WTC11 (cell line): ENCODE data around the gene ST13. TPM values are rescaled to one million over a fixed set of nuclear protein-coding genes. Genes with fewer than 3 reads are reported as not detected.

Experiments used
- ATAC-seq: fragments of 200-7000 bp; cut with Tn5 transposase; 2 replicates; pipeline ENCODE4 v1.10.0; 2021; ENCODE audit warnings: mild to moderate bottlenecking, moderate library complexity
- CTCF ChIA-PET: fragments of 300-600 bp; sonication (Branson Sonifier 250); formaldehyde crosslinking; loops from one replicate; lab custom pipeline; 2021; ENCODE audit warnings: antibody characterized with exemption; lab: Charles Lee
- POLR2A ChIA-PET: fragments of 350-600 bp; sonication (Branson Sonifier 250); formaldehyde crosslinking; loops from one replicate; lab custom pipeline; 2021; ENCODE audit warnings: antibody characterized with exemption; lab: Charles Lee
- DNase-seq: peaks from one replicate; pipeline ENCODE4 v3.0.0; 2021; ENCODE audit warnings: low spot score
- H3K27ac Mint-ChIP-seq: 2 replicates; pipeline ENCODE4 v1.8.0; 2021; ENCODE audit warnings: mixed read lengths
- H3K27me3 Mint-ChIP-seq: 2 replicates; pipeline ENCODE4 v1.8.0; 2021; ENCODE audit warnings: low read depth, mild to moderate bottlenecking, moderate library complexity, mixed read lengths
- H3K36me3 Mint-ChIP-seq: 2 replicates; pipeline ENCODE4 v1.8.0; 2021; ENCODE audit warnings: mixed read lengths
- H3K4me1 Mint-ChIP-seq: 2 replicates; pipeline ENCODE4 v1.8.0; 2022; ENCODE audit warnings: mixed read lengths
- H3K4me3 Mint-ChIP-seq: 2 replicates; pipeline ENCODE4 v1.8.0; 2021; ENCODE audit warnings: mild to moderate bottlenecking, moderate library complexity, mixed read lengths
- H3K9me3 Mint-ChIP-seq: 2 replicates; pipeline ENCODE4 v1.8.0; 2021; ENCODE audit warnings: mixed read lengths
- CREB1 ChIP-seq: sonication (generic); formaldehyde crosslinking; IDR thresholded peaks from 2 replicates; pipeline ENCODE4 v1.8.0; 2023; ENCODE audit warnings: mild to moderate bottlenecking, missing genetic modification reagents
- EMX1 ChIP-seq: fragments of 250-450 bp; sonication (Bioruptor Pico); IDR thresholded peaks from 2 replicates; pipeline ENCODE4 v1.8.0; 2021; ENCODE audit warnings: mild to moderate bottlenecking
- GRHL2 ChIP-seq: fragments of 250-450 bp; sonication (Bioruptor Pico); IDR thresholded peaks from 2 replicates; pipeline ENCODE4 v1.8.0; 2022; ENCODE audit warnings: mild to moderate bottlenecking, moderate library complexity; ENCODE audit not compliant: insufficient replicate concordance, severe bottlenecking
- GTF2I ChIP-seq: fragments of 250-450 bp; sonication (Bioruptor Pico); conservative IDR thresholded peaks from 2 replicates; pipeline ENCODE4 v1.4.0; 2021; ENCODE audit warnings: mild to moderate bottlenecking
- NFYB ChIP-seq: sonication (generic); formaldehyde crosslinking; conservative IDR thresholded peaks from 2 replicates; pipeline ENCODE4 v1.8.0; 2022; ENCODE audit warnings: low read depth, missing genetic modification reagents
- TCF7 ChIP-seq: sonication (generic); formaldehyde crosslinking; IDR thresholded peaks from 2 replicates; pipeline ENCODE4 v1.8.0; 2022; ENCODE audit warnings: mild to moderate bottlenecking, low read depth, missing genetic modification reagents, moderate library complexity
- TP53 ChIP-seq: sonication (generic); formaldehyde crosslinking; IDR thresholded peaks from 2 replicates; pipeline ENCODE4 v1.8.1; 2023; ENCODE audit warnings: mild to moderate bottlenecking, missing genetic modification reagents
- ZBTB21 ChIP-seq: sonication (generic); formaldehyde crosslinking; IDR thresholded peaks from 2 replicates; pipeline ENCODE4 v1.8.1; 2023; ENCODE audit warnings: mild to moderate bottlenecking, missing genetic modification reagents, borderline replicate concordance
- ZNF219 ChIP-seq: sonication (generic); formaldehyde crosslinking; IDR thresholded peaks from 2 replicates; pipeline ENCODE4 v1.8.0; 2023; ENCODE audit warnings: missing genetic modification reagents, mild to moderate bottlenecking, borderline replicate concordance
- ZNF416 ChIP-seq: fragments of 250-450 bp; sonication (Bioruptor Pico); IDR thresholded peaks from 2 replicates; pipeline ENCODE4 v1.9.0; 2021; ENCODE audit warnings: mild to moderate bottlenecking, inconsistent platforms
- total RNA-seq: library from RNA; stranded (reverse); gene quantifications from 3 replicates; pipeline ENCODE4 v1.2.3, GENCODE V29; 2021
- TF ChIP-seq, protein P1 (sequence below): sonication (generic); formaldehyde crosslinking; IDR thresholded peaks from 2 replicates; pipeline ENCODE4 v1.8.0; 2022; ENCODE audit warnings: mild to moderate bottlenecking, missing genetic modification reagents
- TF ChIP-seq, protein P2 (sequence below): sonication (generic); formaldehyde crosslinking; IDR thresholded peaks from 2 replicates; pipeline ENCODE4 v1.8.0; 2022; ENCODE audit warnings: mild to moderate bottlenecking, missing genetic modification reagents
- TF ChIP-seq, protein P3 (sequence below): sonication (generic); formaldehyde crosslinking; IDR thresholded peaks from 2 replicates; pipeline ENCODE4 v1.8.1; 2023; ENCODE audit warnings: mild to moderate bottlenecking, missing genetic modification reagents, borderline replicate concordance
- TF ChIP-seq, protein P4 (sequence below): fragments of 250-450 bp; sonication (Bioruptor Pico); conservative IDR thresholded peaks from 2 replicates; pipeline ENCODE4 v1.9.0; 2021; ENCODE audit warnings: mild to moderate bottlenecking
- TF ChIP-seq, protein P5 (sequence below): fragments of 200-600 bp; IDR thresholded peaks from 2 replicates; pipeline ENCODE4 v1.8.0; 2022; ENCODE audit warnings: antibody characterized with exemption
- TF ChIP-seq, protein P6 (sequence below): sonication (generic); formaldehyde crosslinking; IDR thresholded peaks from 2 replicates; pipeline ENCODE4 v1.8.0; 2022; ENCODE audit warnings: mild to moderate bottlenecking, missing genetic modification reagents
- TF ChIP-seq, protein P7 (sequence below): sonication (generic); formaldehyde crosslinking; IDR thresholded peaks from 2 replicates; pipeline ENCODE4 v1.8.1; 2023; ENCODE audit warnings: mild to moderate bottlenecking, moderate library complexity, missing genetic modification reagents
- TF ChIP-seq, protein P8 (sequence below): sonication (generic); formaldehyde crosslinking; IDR thresholded peaks from 2 replicates; pipeline ENCODE4 v1.8.1; 2023; ENCODE audit warnings: mild to moderate bottlenecking, missing genetic modification reagents, moderate library complexity

The ST13 gene
- total RNA-seq, 1 experiment from 2014 or later = 289 TPM

DNA sequence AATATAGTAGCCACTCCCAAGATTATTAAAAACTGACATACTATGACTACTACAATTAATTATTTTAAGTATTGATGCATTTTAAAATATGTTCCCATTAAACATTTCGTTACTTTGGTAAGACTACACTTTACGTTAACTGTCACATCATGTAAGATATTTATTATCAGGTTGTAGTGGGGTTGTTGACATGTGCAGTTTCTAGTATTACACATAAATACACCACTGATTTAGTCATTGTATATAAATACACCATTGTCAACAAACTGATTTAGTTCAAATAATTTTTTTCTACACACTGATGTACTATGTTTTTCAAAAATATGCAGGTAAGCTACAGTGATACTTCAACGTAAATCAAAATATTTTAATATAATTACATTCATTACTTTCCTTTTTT is 11.5 kb downstream of the ST13 start:
- CTCF ChIA-PET = no interaction called here
- H3K4me1 Mint-ChIP-seq = no peaks in the 10 kb centered on the region
- DNase-seq (no peak), ATAC-seq (no peak)
- H3K27me3 Mint-ChIP-seq = no peaks in the 10 kb centered on the region
- TF ChIP-seq, protein P1, sequence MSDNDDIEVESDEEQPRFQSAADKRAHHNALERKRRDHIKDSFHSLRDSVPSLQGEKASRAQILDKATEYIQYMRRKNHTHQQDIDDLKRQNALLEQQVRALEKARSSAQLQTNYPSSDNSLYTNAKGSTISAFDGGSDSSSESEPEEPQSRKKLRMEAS (CRISPR knock-in tag) = no peak
- TF ChIP-seq, protein P2, sequence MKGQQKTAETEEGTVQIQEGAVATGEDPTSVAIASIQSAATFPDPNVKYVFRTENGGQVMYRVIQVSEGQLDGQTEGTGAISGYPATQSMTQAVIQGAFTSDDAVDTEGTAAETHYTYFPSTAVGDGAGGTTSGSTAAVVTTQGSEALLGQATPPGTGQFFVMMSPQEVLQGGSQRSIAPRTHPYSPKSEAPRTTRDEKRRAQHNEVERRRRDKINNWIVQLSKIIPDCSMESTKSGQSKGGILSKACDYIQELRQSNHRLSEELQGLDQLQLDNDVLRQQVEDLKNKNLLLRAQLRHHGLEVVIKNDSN = no peak
- TF ChIP-seq NFYB (no peak), GRHL2 (CRISPR knock-in tag) (no peak), GTF2I (CRISPR knock-in tag) (no peak), TCF7 (CRISPR knock-in tag) (no peak), EMX1 (CRISPR knock-in tag) (no peak), TP53 (CRISPR knock-in tag) (no peak), ZBTB21 (no peak), ZNF416 (CRISPR knock-in tag) (no peak), ZNF219 (CRISPR knock-in tag) (no peak), CREB1 (no peak)
- TF ChIP-seq, protein P3, sequence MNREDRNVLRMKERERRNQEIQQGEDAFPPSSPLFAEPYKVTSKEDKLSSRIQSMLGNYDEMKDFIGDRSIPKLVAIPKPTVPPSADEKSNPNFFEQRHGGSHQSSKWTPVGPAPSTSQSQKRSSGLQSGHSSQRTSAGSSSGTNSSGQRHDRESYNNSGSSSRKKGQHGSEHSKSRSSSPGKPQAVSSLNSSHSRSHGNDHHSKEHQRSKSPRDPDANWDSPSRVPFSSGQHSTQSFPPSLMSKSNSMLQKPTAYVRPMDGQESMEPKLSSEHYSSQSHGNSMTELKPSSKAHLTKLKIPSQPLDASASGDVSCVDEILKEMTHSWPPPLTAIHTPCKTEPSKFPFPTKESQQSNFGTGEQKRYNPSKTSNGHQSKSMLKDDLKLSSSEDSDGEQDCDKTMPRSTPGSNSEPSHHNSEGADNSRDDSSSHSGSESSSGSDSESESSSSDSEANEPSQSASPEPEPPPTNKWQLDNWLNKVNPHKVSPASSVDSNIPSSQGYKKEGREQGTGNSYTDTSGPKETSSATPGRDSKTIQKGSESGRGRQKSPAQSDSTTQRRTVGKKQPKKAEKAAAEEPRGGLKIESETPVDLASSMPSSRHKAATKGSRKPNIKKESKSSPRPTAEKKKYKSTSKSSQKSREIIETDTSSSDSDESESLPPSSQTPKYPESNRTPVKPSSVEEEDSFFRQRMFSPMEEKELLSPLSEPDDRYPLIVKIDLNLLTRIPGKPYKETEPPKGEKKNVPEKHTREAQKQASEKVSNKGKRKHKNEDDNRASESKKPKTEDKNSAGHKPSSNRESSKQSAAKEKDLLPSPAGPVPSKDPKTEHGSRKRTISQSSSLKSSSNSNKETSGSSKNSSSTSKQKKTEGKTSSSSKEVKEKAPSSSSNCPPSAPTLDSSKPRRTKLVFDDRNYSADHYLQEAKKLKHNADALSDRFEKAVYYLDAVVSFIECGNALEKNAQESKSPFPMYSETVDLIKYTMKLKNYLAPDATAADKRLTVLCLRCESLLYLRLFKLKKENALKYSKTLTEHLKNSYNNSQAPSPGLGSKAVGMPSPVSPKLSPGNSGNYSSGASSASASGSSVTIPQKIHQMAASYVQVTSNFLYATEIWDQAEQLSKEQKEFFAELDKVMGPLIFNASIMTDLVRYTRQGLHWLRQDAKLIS (CRISPR knock-in tag) = no peak
- TF ChIP-seq, protein P4, sequence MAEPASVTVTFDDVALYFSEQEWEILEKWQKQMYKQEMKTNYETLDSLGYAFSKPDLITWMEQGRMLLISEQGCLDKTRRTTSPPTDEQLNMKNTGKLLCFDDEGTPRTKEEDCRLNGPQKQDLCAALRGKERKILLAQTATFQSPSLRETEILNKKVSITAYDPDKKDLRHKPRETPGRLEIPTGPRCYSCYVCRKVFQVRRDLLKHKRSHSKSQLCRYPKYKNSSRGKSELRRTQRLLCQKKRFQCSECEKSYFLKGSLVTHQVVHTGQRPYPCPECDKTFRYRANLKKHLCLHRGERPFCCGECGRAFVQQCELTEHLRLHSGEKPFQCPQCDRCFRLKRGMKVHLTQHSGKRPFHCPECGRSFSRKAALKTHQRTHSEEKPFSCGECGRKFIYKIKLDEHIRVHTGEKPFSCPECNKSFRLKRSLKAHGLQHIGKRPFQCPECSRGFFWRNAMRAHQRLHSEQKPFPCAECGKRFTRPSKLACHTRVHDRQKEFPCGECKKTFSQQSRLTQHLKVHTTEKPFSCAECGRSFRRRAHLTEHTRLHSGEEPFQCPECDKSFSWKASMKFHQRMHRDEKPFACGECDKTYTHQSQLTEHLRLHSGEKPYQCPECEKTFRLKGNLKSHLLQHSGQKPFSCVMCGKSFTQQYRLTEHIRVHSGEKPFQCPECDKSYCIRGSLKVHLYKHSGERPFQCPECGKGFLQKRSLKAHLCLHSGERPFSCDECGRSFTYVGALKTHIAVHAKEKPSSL (CRISPR knock-in tag) = no peak
- TF ChIP-seq, protein P5, sequence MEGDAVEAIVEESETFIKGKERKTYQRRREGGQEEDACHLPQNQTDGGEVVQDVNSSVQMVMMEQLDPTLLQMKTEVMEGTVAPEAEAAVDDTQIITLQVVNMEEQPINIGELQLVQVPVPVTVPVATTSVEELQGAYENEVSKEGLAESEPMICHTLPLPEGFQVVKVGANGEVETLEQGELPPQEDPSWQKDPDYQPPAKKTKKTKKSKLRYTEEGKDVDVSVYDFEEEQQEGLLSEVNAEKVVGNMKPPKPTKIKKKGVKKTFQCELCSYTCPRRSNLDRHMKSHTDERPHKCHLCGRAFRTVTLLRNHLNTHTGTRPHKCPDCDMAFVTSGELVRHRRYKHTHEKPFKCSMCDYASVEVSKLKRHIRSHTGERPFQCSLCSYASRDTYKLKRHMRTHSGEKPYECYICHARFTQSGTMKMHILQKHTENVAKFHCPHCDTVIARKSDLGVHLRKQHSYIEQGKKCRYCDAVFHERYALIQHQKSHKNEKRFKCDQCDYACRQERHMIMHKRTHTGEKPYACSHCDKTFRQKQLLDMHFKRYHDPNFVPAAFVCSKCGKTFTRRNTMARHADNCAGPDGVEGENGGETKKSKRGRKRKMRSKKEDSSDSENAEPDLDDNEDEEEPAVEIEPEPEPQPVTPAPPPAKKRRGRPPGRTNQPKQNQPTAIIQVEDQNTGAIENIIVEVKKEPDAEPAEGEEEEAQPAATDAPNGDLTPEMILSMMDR = no peak
- TF ChIP-seq, protein P6, sequence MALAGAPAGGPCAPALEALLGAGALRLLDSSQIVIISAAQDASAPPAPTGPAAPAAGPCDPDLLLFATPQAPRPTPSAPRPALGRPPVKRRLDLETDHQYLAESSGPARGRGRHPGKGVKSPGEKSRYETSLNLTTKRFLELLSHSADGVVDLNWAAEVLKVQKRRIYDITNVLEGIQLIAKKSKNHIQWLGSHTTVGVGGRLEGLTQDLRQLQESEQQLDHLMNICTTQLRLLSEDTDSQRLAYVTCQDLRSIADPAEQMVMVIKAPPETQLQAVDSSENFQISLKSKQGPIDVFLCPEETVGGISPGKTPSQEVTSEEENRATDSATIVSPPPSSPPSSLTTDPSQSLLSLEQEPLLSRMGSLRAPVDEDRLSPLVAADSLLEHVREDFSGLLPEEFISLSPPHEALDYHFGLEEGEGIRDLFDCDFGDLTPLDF (CRISPR knock-in tag) = no peak
- TF ChIP-seq, protein P7, sequence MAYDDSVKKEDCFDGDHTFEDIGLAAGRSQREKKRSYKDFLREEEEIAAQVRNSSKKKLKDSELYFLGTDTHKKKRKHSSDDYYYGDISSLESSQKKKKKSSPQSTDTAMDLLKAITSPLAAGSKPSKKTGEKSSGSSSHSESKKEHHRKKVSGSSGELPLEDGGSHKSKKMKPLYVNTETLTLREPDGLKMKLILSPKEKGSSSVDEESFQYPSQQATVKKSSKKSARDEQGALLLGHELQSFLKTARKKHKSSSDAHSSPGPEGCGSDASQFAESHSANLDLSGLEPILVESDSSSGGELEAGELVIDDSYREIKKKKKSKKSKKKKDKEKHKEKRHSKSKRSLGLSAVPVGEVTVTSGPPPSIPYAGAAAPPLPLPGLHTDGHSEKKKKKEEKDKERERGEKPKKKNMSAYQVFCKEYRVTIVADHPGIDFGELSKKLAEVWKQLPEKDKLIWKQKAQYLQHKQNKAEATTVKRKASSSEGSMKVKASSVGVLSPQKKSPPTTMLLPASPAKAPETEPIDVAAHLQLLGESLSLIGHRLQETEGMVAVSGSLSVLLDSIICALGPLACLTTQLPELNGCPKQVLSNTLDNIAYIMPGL (CRISPR knock-in tag) = no peak
- TF ChIP-seq, protein P8, sequence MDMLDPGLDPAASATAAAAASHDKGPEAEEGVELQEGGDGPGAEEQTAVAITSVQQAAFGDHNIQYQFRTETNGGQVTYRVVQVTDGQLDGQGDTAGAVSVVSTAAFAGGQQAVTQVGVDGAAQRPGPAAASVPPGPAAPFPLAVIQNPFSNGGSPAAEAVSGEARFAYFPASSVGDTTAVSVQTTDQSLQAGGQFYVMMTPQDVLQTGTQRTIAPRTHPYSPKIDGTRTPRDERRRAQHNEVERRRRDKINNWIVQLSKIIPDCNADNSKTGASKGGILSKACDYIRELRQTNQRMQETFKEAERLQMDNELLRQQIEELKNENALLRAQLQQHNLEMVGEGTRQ (CRISPR knock-in tag) = no peak
- H3K9me3 Mint-ChIP-seq = no peaks in the 10 kb centered on the region
- POLR2A ChIA-PET = no interaction called here
- no peak overlapping the region for H3K27ac Mint-ChIP-seq
- peaks cover 71% of the 10 kb centered on the region for H3K36me3 Mint-ChIP-seq
- H3K4me3 Mint-ChIP-seq = no peak overlapping the region
